ENCODE data around the gene SSBP4. TPM values are rescaled to one million over a fixed set of nuclear protein-coding genes. Genes with fewer than 3 reads are reported as not detected.

Gene SSBP4
- total and polyA plus RNA-seq, 3 donors from 2014 or later: 80.5 to 118 (median 90.3) TPM

DNA sequence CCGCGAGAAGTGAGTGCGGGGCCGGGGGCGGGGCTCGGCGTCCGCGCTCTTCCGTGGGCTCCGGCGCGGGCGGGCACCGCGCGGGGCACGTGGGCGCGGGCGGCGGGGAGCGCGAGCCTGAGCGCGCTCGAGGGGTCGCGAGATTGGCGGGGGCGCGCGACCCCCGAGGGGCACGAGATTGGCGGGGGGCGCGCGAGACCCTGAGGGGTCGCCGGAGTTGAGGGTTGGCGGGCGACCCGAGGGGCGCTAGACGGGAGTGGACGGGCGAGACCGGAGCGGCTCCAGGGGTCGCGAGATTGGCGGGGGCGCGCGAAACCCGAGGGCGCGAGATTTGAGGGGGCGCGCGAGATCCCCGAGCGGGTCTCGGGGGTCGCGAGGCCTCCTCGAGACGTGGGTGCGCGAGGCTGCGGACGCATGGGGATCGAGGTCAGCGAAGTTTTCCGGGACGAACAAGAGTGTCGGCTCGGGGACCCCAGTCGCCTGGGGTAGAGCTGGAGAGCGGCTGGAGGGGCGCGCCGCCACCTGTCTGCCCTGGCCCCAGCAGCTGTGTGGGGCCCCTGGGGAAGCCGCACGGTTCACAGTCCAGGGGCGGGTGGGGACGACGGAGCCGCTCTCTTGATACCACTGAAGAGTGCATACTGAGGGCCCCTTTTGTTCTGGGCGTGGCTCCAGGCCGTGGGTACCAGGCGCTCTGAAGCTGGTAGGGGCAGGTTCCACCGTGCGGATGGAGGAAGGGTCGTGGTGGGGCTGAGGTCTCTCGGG lies 682 bp downstream of the SSBP4 start:
- 1% methylated on average over 31 to 88 of the region's 97 CpGs for WGBS, 2 donors
- Histone ChIP-seq H3K27me3 (no peaks in the 10 kb centered on the region), H3K36me3 (ENCODE audit: low read depth, missing control alignments) (no peaks in the 10 kb centered on the region), H3K27ac (peak overlapping the region; percentile 49 to 93), H3K9me3 (no peaks in the 10 kb centered on the region), H3K4me1 (peaks cover 65% of the 10 kb centered on the region), H3K4me3 (peak overlapping the region; percentile 73 to 84)
- no peak for DNase-seq
- TF ChIP-seq, protein P1, sequence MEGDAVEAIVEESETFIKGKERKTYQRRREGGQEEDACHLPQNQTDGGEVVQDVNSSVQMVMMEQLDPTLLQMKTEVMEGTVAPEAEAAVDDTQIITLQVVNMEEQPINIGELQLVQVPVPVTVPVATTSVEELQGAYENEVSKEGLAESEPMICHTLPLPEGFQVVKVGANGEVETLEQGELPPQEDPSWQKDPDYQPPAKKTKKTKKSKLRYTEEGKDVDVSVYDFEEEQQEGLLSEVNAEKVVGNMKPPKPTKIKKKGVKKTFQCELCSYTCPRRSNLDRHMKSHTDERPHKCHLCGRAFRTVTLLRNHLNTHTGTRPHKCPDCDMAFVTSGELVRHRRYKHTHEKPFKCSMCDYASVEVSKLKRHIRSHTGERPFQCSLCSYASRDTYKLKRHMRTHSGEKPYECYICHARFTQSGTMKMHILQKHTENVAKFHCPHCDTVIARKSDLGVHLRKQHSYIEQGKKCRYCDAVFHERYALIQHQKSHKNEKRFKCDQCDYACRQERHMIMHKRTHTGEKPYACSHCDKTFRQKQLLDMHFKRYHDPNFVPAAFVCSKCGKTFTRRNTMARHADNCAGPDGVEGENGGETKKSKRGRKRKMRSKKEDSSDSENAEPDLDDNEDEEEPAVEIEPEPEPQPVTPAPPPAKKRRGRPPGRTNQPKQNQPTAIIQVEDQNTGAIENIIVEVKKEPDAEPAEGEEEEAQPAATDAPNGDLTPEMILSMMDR (IDR thresholded peaks at IDR 0.05): no peak
- TF ChIP-seq POLR2A (IDR thresholded peaks at IDR 0.05): no peak
- intact Hi-C loops (cut with DNase I; ENCODE audit: low total_unique reads): no loop called here

DNA sequence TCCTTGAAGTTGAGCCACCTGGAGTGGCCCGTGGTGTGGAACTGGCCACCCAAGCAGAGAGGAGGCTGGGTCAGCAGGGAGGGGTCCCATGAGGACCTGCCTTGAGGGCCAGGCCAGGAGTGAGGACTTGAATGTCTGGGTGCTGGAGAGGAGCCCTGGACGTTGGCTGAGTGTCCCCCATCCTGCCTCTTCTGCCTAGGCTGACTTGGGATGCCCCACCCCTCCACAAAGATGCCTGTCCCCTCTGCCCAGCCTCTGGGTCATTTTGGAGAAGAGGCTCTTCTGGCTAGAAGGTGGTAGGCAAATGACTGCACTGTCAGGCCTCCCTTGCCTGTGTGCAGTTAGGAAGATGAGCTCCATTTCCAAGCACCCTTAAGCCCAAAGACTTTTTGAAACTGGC lies 1.7 kb downstream of the SSBP4 start:
- WGBS, 2 donors: 23 to 26% methylated on average over 2 of the region's 2 CpGs
- Histone ChIP-seq H3K36me3 (ENCODE audit: low read depth, missing control alignments) (no peaks in the 10 kb centered on the region), H3K9me3 (no peaks in the 10 kb centered on the region), H3K4me3 (no peak overlapping the region), H3K27me3 (no peaks in the 10 kb centered on the region), H3K27ac (peak overlapping the region; percentile 27 to 93), H3K4me1 (peaks cover 62% of the 10 kb centered on the region)
- intact Hi-C loops (cut with DNase I; ENCODE audit: low total_unique reads): no loop called here
- no peak for DNase-seq
- TF ChIP-seq, protein P1 (IDR thresholded peaks at IDR 0.05): no peak
- TF ChIP-seq POLR2A (IDR thresholded peaks at IDR 0.05): no peak

DNA sequence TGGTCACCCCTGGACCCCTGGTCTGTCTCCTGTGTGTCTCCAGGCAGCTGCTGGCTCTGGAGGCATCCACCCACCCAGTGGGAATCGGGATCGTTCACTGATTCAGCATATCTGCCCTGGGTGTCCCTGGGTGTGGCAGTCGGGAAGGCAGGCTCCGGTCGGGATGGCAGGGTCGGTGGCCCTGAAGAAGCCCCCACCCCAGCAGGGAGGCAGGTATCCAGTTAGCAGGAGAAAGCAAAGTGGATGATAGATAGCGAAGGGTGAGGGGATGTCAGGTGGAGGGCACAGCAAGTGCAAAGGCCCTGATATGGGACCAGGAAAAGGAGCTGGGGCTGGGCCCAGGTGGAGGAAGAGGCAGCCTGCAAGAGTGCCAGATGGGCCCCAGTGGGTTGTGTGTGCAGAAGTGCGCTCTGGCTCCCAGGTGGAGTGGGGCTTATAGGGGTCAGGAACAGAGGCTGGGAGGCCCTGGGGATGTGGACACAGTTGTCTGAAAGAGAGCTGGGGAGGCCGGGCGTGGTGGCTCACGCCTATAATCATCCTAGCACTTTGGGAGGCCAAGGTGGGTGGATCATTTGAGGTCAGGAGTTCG lies 2.3 kb downstream of the SSBP4 start:
- Histone ChIP-seq H3K27me3 (no peaks in the 10 kb centered on the region), H3K4me1 (peaks cover 62% of the 10 kb centered on the region), H3K9me3 (no peaks in the 10 kb centered on the region), H3K4me3 (no peak overlapping the region), H3K27ac (peak overlapping the region; percentile 27 to 93), H3K36me3 (ENCODE audit: low read depth, missing control alignments) (no peaks in the 10 kb centered on the region)
- 71 to 84% methylated on average over 12 of the region's 12 CpGs for WGBS, 2 donors
- DNase-seq: no peak
- intact Hi-C loops (cut with DNase I; ENCODE audit: low total_unique reads): no loop called here
- TF ChIP-seq, protein P1 (IDR thresholded peaks at IDR 0.05): no peak
- no peak for TF ChIP-seq POLR2A (IDR thresholded peaks at IDR 0.05)

DNA sequence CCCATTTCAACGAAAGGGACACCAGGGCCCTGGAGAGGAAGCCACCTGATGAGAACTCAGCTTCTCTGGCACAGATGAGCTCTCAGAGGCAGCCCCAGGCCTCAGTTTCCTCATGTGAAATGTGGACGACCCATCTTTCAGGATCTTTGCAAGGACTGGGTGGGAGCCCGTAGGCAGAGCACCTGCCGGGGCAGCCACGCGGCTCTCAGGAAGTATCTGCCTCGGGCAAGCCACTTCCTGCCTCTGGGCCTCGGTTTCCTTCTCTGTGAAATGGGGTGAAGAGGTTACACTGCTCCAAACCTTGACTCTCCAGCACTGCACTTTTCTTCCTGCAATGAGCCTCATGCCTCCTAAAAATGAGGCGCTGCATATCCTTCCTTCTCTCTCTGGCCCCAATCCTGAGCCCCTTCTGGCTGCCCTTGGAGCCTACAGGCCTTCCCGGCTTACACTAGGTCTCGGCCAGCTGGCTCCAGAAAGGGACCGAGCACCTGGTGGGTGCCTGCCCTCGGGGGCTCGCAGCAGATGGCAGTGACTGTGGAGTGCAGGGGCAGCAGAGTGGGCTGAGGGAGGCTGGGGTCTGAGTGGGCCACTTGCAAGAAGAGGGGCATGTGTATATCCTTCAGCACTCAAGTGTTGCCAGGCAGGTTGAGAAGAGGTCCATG lies 3.5 kb downstream of the SSBP4 start:
- Histone ChIP-seq H3K27me3 (no peaks in the 10 kb centered on the region), H3K36me3 (ENCODE audit: low read depth, missing control alignments) (no peaks in the 10 kb centered on the region), H3K4me1 (peaks cover 63% of the 10 kb centered on the region), H3K4me3 (no peak overlapping the region), H3K9me3 (no peaks in the 10 kb centered on the region), H3K27ac (no peak overlapping the region)
- 68 to 77% methylated on average over 10 to 14 of the region's 14 CpGs for WGBS, 2 donors
- no peak for TF ChIP-seq POLR2A (IDR thresholded peaks at IDR 0.05)
- TF ChIP-seq, protein P1 (IDR thresholded peaks at IDR 0.05): no peak
- intact Hi-C loops (cut with DNase I; ENCODE audit: low total_unique reads): no loop called here
- no peak for DNase-seq

Data from testis (tissue), 3 donors.